Transverse colon (tissue), 4 donors: ENCODE results near the gene ARHGAP33.

Source experiments
- CTCF ChIP-seq, 5 experiments: fragments of 200-600 bp in 3 of 5; fragments of 450-650 bp in 2 of 5; sonication (generic) in 3 of 5; IDR thresholded peaks; 1 replicate in 2 of 5; 2 replicates in 3 of 5; pipeline ENCODE4 v1.5.1; 2016 to 2017; ENCODE audit warnings: antibody characterized with exemption in 5 of 5, inconsistent platforms in 3 of 5, mild to moderate bottlenecking in 2 of 5, moderate library complexity in 1 of 5
- EP300 ChIP-seq: sonication (generic); formaldehyde crosslinking; IDR thresholded peaks from one replicate; pipeline ENCODE4 v1.6.1; 2017; ENCODE audit warnings: antibody characterized with exemption, low read depth
- POLR2A ChIP-seq: fragments of 450-650 bp; IDR thresholded peaks from one replicate; pipeline ENCODE4 v1.6.1; 2016; ENCODE audit warnings: antibody characterized with exemption, mild to moderate bottlenecking, moderate library complexity
- POLR2AphosphoS5 ChIP-seq, 3 donors: sonication (generic); formaldehyde crosslinking; IDR thresholded peaks; one replicate each; pipeline ENCODE4 v1.6.1; 2016; ENCODE audit warnings: antibody characterized with exemption in 3 of 3

- TF ChIP-seq CTCF (IDR thresholded peaks at IDR 0.05) (no peak), POLR2A (no peak), POLR2AphosphoS5 (IDR thresholded peaks at IDR 0.05) (no peak), EP300 (no peak)
Observed at GRCh38 chr19:35752746-35753350, 22.5 kb upstream of the ARHGAP33 start.
